ENCODE data around the gene SLC39A7. TPM values are rescaled to one million over a fixed set of nuclear protein-coding genes. Genes with fewer than 3 reads are reported as not detected.
"Not testable (repeated sequence)": the region's sequence is repeated elsewhere in the genome, so short reads cannot be mapped to it uniquely, and the experiment has no call there.

The SLC39A7 gene
- polyA plus RNA-seq, 1 donor (not counting 4 experiments of a cell fraction or from before 2014, with no cell fraction given) = 54.0 TPM

- FAIRE-seq = no peak
- Histone ChIP-seq H3K4me2 (ENCODE audit: control insufficient read depth, extremely low read depth, insufficient read depth, low read depth, low read length) (no peak overlapping the region), H3K4me3 (ENCODE audit: control insufficient read depth in 2 of 3, extremely low read depth in 1 of 3, insufficient read depth in 2 of 3, low read depth in 1 of 3, low read length in 3 of 3) (no peak overlapping the region), H3K27me3 (ENCODE audit: control insufficient read depth, extremely low read depth, insufficient read depth, low read length) (no peaks in the 10 kb centered on the region), H3K9ac (ENCODE audit: control insufficient read depth, extremely low read depth, insufficient read depth, low read length) (no peak overlapping the region), H2AFZ (ENCODE audit: control insufficient read depth, low read length) (no peak overlapping the region), H3K4me1 (ENCODE audit: control insufficient read depth, extremely low read depth, insufficient read depth, low read length) (peaks cover 25% of the 10 kb centered on the region), H3K9me1 (ENCODE audit: control insufficient read depth, extremely low read depth, insufficient read depth, low read length) (no peaks in the 10 kb centered on the region), H3K36me3 (ENCODE audit: control insufficient read depth in 2 of 2, extremely low read depth in 1 of 2, insufficient read depth in 2 of 2, low read length in 2 of 2) (no peaks in the 10 kb centered on the region), H3K9me3 (ENCODE audit: control insufficient read depth, low read depth, low read length) (no peaks in the 10 kb centered on the region), H3K79me2 (ENCODE audit: control insufficient read depth, insufficient read depth, low read length) (no peaks in the 10 kb centered on the region), H4K20me1 (ENCODE audit: control insufficient read depth, extremely low read depth, insufficient read depth, low read length) (no peaks in the 10 kb centered on the region), H3K27ac (ENCODE audit: control insufficient read depth, insufficient read depth, low read length) (no peak overlapping the region)
- dilution Hi-C loops (cut with MboI; ENCODE audit: extremely low pct_ligation_motif_present, low sequenced_read_pairs) = no loop called here
- no peak for TF ChIP-seq CTCF (optimal IDR thresholded peaks at IDR 0.05 in 1 of 3, IDR thresholded peaks at IDR 0.05 in 1 of 3, conservative IDR thresholded peaks at IDR 0.05 in 1 of 3; ENCODE audit: extremely low read depth in 1 of 3, insufficient read depth in 2 of 3, low read length in 3 of 3)
- no peak for TF ChIP-seq EZH2 (IDR thresholded peaks at IDR 0.05; ENCODE audit: low read length)
- no peak for DNase-seq (ENCODE audit: low read depth, low spot score)
These were observed 17.0 kb downstream of the SLC39A7 start for GRCh38 chr6:33217681-33218080.

GRCh38 chr6:33226503-33227120 lies 25.9 kb downstream of the SLC39A7 start:
- H3K4me2 ChIP-seq (ENCODE audit: control insufficient read depth, extremely low read depth, insufficient read depth, low read depth, low read length); H3K27me3 ChIP-seq (ENCODE audit: control insufficient read depth, extremely low read depth, insufficient read depth, low read length); H3K4me1 ChIP-seq (ENCODE audit: control insufficient read depth, extremely low read depth, insufficient read depth, low read length); FAIRE-seq; H3K36me3 ChIP-seq (ENCODE audit: control insufficient read depth in 2 of 2, extremely low read depth in 1 of 2, insufficient read depth in 2 of 2, low read length in 2 of 2); H3K79me2 ChIP-seq (ENCODE audit: control insufficient read depth, insufficient read depth, low read length); H3K27ac ChIP-seq (ENCODE audit: control insufficient read depth, insufficient read depth, low read length); H4K20me1 ChIP-seq (ENCODE audit: control insufficient read depth, extremely low read depth, insufficient read depth, low read length); H3K4me3 ChIP-seq (ENCODE audit: control insufficient read depth in 2 of 3, extremely low read depth in 1 of 3, insufficient read depth in 2 of 3, low read depth in 1 of 3, low read length in 3 of 3); H3K9me3 ChIP-seq (ENCODE audit: control insufficient read depth, low read depth, low read length); DNase-seq (ENCODE audit: low read depth, low spot score); H2AFZ ChIP-seq (ENCODE audit: control insufficient read depth, low read length); H3K9me1 ChIP-seq (ENCODE audit: control insufficient read depth, extremely low read depth, insufficient read depth, low read length); dilution Hi-C loops (cut with MboI; ENCODE audit: extremely low pct_ligation_motif_present, low sequenced_read_pairs); H3K9ac ChIP-seq (ENCODE audit: control insufficient read depth, extremely low read depth, insufficient read depth, low read length): not testable (repeated sequence)

GRCh38 chr6:33235221-33235634 lies 34.6 kb downstream of the SLC39A7 start:
- H3K4me1 ChIP-seq (ENCODE audit: control insufficient read depth, extremely low read depth, insufficient read depth, low read length) = no peaks in the 10 kb centered on the region
- H3K4me3 ChIP-seq (ENCODE audit: control insufficient read depth in 2 of 3, extremely low read depth in 1 of 3, insufficient read depth in 2 of 3, low read depth in 1 of 3, low read length in 3 of 3) = no peak overlapping the region
- no peaks in the 10 kb centered on the region for H4K20me1 ChIP-seq (ENCODE audit: control insufficient read depth, extremely low read depth, insufficient read depth, low read length)
- no peak for FAIRE-seq
- no peak overlapping the region for H3K4me2 ChIP-seq (ENCODE audit: control insufficient read depth, extremely low read depth, insufficient read depth, low read depth, low read length)
- dilution Hi-C loops (cut with MboI; ENCODE audit: extremely low pct_ligation_motif_present, low sequenced_read_pairs) = no loop called here
- no peak for DNase-seq (ENCODE audit: low read depth, low spot score)
- H3K27ac ChIP-seq (ENCODE audit: control insufficient read depth, insufficient read depth, low read length) = no peak overlapping the region
- H3K79me2 ChIP-seq (ENCODE audit: control insufficient read depth, insufficient read depth, low read length) = no peaks in the 10 kb centered on the region
- TF ChIP-seq EZH2 (IDR thresholded peaks at IDR 0.05; ENCODE audit: low read length) (no peak), CTCF (optimal IDR thresholded peaks at IDR 0.05 in 1 of 3, IDR thresholded peaks at IDR 0.05 in 1 of 3, conservative IDR thresholded peaks at IDR 0.05 in 1 of 3; ENCODE audit: extremely low read depth in 1 of 3, insufficient read depth in 2 of 3, low read length in 3 of 3) (no peak)
- no peak overlapping the region for H3K9ac ChIP-seq (ENCODE audit: control insufficient read depth, extremely low read depth, insufficient read depth, low read length)
- no peak overlapping the region for H2AFZ ChIP-seq (ENCODE audit: control insufficient read depth, low read length)
- H3K36me3 ChIP-seq (ENCODE audit: control insufficient read depth in 2 of 2, extremely low read depth in 1 of 2, insufficient read depth in 2 of 2, low read length in 2 of 2) = no peaks in the 10 kb centered on the region
- peaks cover 7% of the 10 kb centered on the region for H3K27me3 ChIP-seq (ENCODE audit: control insufficient read depth, extremely low read depth, insufficient read depth, low read length)
- H3K9me3 ChIP-seq (ENCODE audit: control insufficient read depth, low read depth, low read length) = no peaks in the 10 kb centered on the region
- no peaks in the 10 kb centered on the region for H3K9me1 ChIP-seq (ENCODE audit: control insufficient read depth, extremely low read depth, insufficient read depth, low read length)
